ENCODE measurements around the gene GVQW3. TPM values are rescaled to one million over a fixed set of nuclear protein-coding genes. Genes with fewer than 3 reads are reported as not detected.
A peak's percentile ranks its signal among the peaks of the same experiment; 100 is the strongest.

GVQW3 gene
- total and polyA plus RNA-seq, 12 donors = 0.54 to 10.9 (median 2.4) TPM

GRCh38 chr11:76424891-76425290 is 43.8 kb downstream of the GVQW3 start:
- intact Hi-C loops (cut with DNase I) = no loop called here
- Histone ChIP-seq H3K27me3 (no peaks in the 10 kb centered on the region), H3K4me1 (replicated peaks in 1 of 2) (no peaks in the 10 kb centered on the region), H3K9me3 (replicated peaks in 1 of 3) (no peaks in the 10 kb centered on the region), H3K27ac (no peak overlapping the region), H3K4me3 (no peak overlapping the region), H3K36me3 (replicated peaks in 1 of 2) (no peaks in the 10 kb centered on the region)
- DNase-seq = no peak
- no peak for TF ChIP-seq CTCF (IDR thresholded peaks at IDR 0.05)
- TF ChIP-seq POLR2A (IDR thresholded peaks at IDR 0.05) = no peak
- 82 to 94% (median 85%) methylated on average over 2 of the region's 2 CpGs for WGBS, 4 donors

GRCh38 chr11:76426660-76427059 is 45.5 kb downstream of the GVQW3 start:
- no peaks in the 10 kb centered on the region for H3K36me3 ChIP-seq (replicated peaks in 1 of 2)
- no peak overlapping the region for H3K27ac ChIP-seq
- H3K27me3 ChIP-seq = no peaks in the 10 kb centered on the region
- no peak for DNase-seq
- no peak overlapping the region for H3K4me3 ChIP-seq
- TF ChIP-seq POLR2A (IDR thresholded peaks at IDR 0.05) (no peak), CTCF (IDR thresholded peaks at IDR 0.05) (no peak)
- intact Hi-C loops (cut with DNase I) = no loop called here
- no peaks in the 10 kb centered on the region for H3K9me3 ChIP-seq (replicated peaks in 1 of 3)
- no peaks in the 10 kb centered on the region for H3K4me1 ChIP-seq (replicated peaks in 1 of 2)

GRCh38 chr11:76436020-76436419 is 54.9 kb downstream of the GVQW3 start:
- Histone ChIP-seq H3K9me3 (replicated peaks in 1 of 3) (no peaks in the 10 kb centered on the region), H3K4me1 (replicated peaks in 1 of 2) (no peaks in the 10 kb centered on the region), H3K27ac (no peak overlapping the region), H3K36me3 (replicated peaks in 1 of 2) (no peaks in the 10 kb centered on the region), H3K27me3 (no peaks in the 10 kb centered on the region), H3K4me3 (no peak overlapping the region)
- intact Hi-C loops (cut with DNase I) = no loop called here
- DNase-seq = no peak
- TF ChIP-seq POLR2A (IDR thresholded peaks at IDR 0.05) (no peak), CTCF (IDR thresholded peaks at IDR 0.05) (no peak)
- 80 to 91% (median 83%) methylated on average over 1 of the region's 1 CpG for WGBS, 4 donors

- intact Hi-C loops (cut with DNase I) = loop anchor here in 1 of 2 donors (10.0 kb wide), 1 partner anchor 229 kb away; no protein-coding TSS in a partner anchor
- peak in 1 of 7 donors; percentile 10 for DNase-seq
- Histone ChIP-seq H3K27me3 (no peaks in the 10 kb centered on the region), H3K36me3 (replicated peaks in 1 of 2) (peaks cover 0 to 8% of the 10 kb centered on the region in 2 donors), H3K9me3 (replicated peaks in 1 of 3) (no peaks in the 10 kb centered on the region), H3K4me1 (replicated peaks in 1 of 2) (peaks cover 11 to 21% of the 10 kb centered on the region in 2 donors), H3K4me3 (peak overlapping the region in 3 of 4 donors; percentile 1 to 97 (median 89)), H3K27ac (peak overlapping the region in 3 of 5 donors; percentile 85 to 95 (median 91))
- TF ChIP-seq POLR2A (IDR thresholded peaks at IDR 0.05) = no peak
- no peak for TF ChIP-seq CTCF (IDR thresholded peaks at IDR 0.05)
- 27 to 31% (median 29%) methylated on average over 10 of the region's 10 CpGs for WGBS, 4 donors
Measured at GRCh38 chr11:76443268-76443980, 62.3 kb downstream of the GVQW3 start.

All from adrenal gland (tissue), 12 donors.